ENCODE results near the gene SPECC1L.
"Not testable (repeated sequence)": the region's sequence is repeated elsewhere in the genome, so short reads cannot be mapped to it uniquely, and the experiment has no call there.

SPECC1L gene

DNA sequence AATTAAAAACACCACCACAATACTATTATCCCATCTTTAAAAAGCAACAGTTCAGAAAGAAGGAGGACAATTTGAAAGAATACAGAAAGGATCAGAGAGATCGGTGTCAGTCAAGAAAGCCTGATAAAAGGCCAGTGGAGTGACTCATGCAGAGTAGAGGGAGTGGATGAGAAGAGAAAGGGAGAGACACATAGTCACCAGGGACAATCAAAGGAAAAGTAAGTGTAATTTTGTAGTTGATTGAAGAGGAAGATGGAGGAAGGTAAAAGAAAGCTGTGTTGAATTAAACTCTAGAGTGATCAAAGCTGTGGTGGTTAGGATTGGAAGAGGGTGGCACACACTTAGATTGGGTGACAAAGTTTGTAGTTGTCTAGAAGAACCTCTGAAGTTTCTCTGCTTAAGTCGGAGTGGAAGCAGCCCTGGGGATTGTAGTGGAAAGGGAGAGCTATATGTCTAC, 14.1 kb downstream of the SPECC1L start:
- DNase-seq (ENCODE audit: low read depth): no peak

DNA sequence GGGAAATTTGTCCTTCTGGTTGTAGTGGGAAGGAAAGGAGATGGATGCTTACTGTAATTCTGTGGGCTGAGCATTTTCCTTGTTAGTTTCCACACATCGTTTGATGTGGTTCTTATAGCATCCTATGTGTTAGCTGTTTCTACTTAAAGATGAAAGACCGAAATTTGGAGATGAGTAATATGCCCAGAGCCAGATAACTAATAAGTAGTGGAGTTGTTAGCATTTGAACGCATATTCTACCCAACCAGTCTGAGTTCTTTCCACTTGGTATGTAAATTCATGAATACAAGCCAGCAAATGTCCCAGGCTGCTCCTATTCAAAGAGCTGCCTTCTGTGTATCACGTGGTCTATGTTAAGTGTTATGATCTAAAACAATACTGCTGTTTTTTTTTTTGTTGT, 14.6 kb downstream of the SPECC1L start:
- no peak for DNase-seq (ENCODE audit: low read depth)

DNA sequence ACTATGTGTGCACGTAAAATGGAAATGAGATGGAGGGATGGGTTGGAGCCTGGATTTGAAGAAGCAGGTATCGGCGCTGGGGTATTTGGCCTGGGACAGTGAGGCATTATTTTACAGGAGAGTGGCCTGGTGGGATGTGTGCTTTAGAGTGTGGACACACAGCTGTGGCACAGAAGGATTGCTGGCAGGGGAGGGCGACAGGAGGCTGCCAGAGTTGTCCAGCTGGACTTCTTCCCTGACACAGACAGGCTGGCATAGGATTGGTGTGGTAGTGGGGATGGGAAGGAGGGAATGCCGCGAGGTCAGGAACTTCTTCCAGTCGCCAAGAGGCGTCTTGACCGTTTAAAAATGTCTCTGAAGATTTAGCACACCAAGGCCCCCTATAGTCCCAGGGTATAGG, 16.6 kb downstream of the SPECC1L start:
- not testable (repeated sequence) for DNase-seq (ENCODE audit: low read depth)

DNA sequence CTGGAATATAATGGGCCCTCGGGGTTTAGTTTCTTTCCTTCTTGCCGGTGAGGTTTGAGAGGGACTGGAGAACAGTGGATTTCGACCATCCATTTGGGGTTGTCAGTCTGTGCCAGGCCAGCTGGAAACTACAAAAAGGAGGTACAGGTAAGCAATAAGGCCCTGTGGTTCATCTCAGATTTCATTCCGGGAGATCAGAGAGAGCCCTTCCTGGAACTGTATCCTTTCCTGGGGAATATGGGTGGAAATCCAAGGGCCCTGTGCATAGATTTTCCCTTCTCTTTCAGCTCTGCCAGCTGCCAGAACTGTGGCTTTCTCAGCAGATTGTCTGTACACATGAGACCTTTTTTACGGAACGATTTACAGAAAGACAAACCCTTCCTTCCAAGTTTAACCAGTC, 17.2 kb downstream of the SPECC1L start:
- not testable (repeated sequence) for DNase-seq (ENCODE audit: low read depth)

GRCh38 chr22:24289114-24289513, 18.5 kb downstream of the SPECC1L start:
- DNase-seq (ENCODE audit: low read depth): no peak

DNA sequence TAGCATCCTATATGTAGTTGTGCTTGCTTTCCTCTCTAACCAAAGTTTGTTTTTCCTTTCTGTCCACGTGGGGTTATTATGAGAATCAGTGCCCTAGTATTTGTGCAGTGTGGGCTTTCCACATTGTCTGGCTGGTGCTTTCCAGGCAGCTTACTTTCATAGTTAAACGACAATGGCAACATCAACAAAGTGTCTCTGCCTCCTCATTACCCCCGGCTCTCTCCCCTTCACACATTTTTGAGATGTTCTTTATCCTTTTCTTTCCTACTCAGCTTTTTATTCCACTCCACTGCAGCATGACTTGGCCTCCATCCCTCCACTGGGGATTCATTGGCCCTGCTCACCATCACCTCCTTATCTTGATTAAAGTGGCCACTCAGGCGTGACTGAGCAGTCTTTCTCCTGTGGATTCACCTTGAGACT, 19.1 kb downstream of the SPECC1L start:
- no peak for DNase-seq (ENCODE audit: low read depth)

GRCh38 chr22:24290459-24290858, 19.8 kb downstream of the SPECC1L start:
- DNase-seq (ENCODE audit: low read depth): no peak

- DNase-seq (ENCODE audit: low read depth): no peak
Observed at GRCh38 chr22:24291515-24292201, 21.0 kb downstream of the SPECC1L start.

DNA sequence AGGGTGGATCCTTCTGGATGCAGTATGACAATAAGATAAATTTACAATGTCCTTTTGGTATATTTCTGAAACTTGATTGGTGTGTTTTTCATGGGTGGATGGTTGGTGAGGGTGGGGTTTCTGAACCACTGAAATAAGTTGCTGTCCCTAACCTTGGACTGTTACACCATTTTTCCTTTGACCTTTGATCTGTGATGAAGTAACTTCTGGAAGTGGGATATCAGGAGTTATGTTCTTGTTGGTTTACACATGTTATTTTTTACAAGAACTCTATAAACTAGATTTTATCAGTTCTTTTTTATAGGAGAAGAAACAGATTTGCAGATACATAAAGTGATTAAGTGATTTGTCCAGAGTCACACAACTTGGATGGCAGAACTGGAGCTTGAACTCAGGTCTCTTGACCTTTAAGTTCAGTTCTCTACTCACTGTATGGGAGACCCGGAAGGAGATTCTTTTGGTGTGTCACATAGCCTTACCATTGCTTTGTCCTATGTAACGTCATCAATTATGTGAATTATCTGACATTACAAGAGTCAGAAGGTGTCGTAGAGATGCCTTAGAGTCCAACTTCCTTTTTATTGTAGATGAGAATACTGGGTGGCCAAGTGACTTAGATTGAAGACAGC, 21.7 kb downstream of the SPECC1L start:
- DNase-seq (ENCODE audit: low read depth): not testable (repeated sequence)

GRCh38 chr22:24294913-24295312, 24.3 kb downstream of the SPECC1L start:
- not testable (repeated sequence) for DNase-seq (ENCODE audit: low read depth)

DNA sequence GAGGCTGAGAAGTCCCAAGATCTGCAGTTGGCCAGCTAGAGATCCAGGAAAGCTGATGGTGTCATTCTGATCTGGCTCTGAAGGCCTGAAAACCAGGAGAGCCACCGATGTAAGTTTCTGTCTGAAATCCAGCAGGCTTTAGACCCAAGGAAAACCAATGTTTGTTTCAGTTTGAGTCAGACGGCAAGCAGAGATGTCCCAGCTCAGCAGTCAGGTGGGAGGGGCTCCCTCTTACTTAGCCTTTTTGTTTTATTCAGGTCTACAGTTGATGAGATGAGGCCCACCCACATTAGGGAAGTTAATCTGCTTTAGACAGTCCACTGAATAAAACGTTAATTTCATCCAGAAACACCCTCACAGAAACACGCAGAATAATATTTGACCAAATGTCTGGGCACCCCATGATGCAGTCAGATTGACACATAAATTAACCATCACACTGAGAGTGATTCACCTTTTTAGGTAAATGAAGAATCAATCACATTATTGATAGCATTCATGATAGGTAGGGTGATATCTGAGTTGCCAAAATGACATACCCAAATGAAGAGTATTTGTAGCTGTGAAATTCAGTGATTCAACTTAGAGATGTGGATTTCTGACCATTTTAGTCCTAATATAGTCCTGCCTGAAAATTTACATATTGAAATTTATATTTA, 28.0 kb downstream of the SPECC1L start:
- not testable (repeated sequence) for DNase-seq (ENCODE audit: low read depth)

DNA sequence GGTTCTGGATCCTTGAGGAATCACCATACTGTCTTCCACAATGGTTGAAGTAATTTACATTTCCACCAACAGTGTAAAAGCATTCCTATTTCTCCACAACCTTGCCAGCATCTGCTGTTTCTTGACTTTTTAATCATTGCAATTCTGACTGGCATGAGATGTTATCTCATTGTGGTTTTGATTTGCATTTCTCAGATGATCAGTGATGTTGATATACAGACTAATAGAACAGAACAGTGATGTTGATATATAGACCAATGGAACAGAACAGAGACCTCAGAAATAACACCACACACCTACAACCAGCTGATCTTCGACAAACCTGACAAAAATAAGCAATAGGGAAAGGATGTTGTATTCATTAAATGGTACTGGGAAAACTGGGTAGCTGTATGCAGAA, 29.9 kb downstream of the SPECC1L start:
- not testable (repeated sequence) for DNase-seq (ENCODE audit: low read depth)

DNA sequence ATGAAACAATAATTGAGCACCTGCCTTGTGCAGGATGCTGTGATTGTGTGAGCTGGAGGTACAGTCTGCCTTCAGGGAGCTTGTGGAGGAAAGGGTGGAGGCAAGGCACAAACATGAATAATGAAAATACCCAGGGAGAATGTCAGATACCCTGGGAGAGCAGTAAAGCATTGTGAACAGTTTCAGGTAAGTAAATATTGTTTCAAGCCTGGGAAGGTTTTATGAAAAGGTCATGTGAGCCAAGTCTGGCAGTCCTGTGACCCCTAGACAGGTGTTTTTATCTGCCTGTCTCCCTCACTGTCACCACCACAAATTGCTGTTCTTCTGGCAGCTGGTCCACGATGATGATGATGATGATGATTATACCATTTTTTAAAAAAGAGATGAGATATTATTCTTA, 32.0 kb downstream of the SPECC1L start:
- no peak for DNase-seq (ENCODE audit: low read depth)

- no peak for DNase-seq (ENCODE audit: low read depth)
Observed at GRCh38 chr22:24303007-24303406, 32.4 kb downstream of the SPECC1L start.

DNA sequence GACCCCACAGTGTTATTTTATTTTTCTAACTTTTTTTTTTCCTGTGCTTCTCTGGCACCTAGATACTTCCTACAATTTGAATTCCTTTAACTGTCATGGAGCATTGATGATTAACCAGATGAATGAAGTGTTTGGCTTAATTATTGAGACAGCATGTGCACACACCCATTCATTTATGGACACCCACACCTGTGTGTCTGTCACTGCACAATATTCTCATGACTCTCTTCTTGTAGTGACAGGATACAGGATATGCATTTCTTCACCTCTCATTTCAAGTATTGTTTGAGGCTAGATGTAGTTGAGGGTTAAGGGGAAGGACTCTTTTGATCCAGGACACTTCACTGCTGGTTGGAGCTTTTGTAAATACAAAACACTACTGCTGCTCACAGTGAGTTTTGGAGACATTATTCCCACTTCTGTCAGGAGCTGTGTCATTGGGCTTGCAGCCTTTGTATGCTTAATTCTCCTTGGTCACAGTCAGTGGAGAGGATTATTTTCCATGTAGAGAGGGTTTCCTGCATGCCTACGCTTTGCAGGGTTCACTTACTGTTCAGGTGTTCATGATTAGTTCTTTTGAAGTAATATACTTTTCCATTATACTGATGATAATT, 33.5 kb downstream of the SPECC1L start:
- DNase-seq (ENCODE audit: low read depth): no peak

DNA sequence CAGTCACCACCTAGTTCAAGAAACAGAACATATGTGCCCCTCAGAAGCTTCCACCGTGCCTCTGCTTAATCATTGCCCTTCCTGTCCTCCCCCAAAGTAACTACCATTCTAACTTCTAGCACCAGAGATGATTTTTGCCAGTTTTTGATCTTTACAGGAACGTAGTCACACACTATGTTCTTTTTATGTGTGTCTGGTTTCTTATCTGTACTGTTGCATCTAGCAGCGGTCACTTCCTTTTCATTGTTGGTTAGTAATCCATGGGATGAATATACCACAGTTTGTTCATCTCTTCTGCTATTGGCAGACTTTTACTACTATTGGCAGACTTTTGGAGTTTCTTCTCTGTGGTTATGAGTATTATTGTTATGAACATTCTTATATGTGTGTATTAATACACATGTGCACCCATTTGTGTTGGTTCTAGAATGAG, 34.6 kb downstream of the SPECC1L start:
- no peak for DNase-seq (ENCODE audit: low read depth)

GRCh38 chr22:24310969-24311368, 40.3 kb downstream of the SPECC1L start:
- DNase-seq (ENCODE audit: low read depth): no peak

GRCh38 chr22:24315367-24315966, 44.8 kb downstream of the SPECC1L start:
- DNase-seq (ENCODE audit: low read depth): no peak

GRCh38 chr22:24316264-24316663, 45.6 kb downstream of the SPECC1L start:
- not testable (repeated sequence) for DNase-seq (ENCODE audit: low read depth)

DNA sequence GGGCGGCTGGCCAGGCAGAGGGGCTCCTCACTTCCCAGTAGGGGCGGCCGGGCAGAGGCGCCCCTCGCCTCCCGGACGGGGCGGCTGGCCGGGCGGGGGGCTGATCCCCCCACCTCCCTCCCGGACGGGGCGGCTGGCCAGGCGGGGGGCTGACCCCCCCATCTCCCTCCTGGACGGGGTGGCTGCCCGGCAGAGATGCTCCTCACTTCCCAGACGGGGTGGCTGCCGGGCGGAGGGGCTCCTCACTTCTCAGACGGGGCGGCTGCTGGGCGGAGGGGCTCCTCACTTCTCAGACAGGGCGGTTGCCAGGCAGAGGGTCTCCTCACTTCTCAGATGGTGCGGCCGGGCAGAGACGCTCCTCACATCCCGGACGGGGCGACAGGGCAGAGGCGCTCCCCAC, 46.9 kb downstream of the SPECC1L start:
- DNase-seq (ENCODE audit: low read depth): not testable (repeated sequence)

GRCh38 chr22:24319451-24319850, 48.8 kb downstream of the SPECC1L start:
- no peak for DNase-seq (ENCODE audit: low read depth)

DNA sequence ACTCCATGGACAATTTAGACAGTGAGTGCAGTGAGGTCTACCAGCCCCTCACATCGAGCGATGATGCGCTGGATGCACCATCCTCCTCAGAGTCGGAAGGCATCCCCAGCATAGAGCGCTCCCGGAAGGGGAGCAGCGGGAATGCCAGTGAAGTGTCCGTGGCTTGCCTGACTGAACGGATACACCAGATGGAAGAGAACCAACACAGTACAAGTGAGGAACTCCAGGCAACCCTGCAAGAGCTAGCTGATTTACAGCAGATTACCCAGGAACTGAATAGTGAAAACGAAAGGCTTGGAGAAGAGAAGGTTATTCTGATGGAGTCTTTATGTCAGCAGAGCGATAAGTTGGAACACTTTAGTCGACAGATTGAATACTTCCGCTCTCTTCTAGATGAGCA, 51.4 kb downstream of the SPECC1L start:
- no peak for DNase-seq (ENCODE audit: low read depth)

All from activated T-cell treated with anti-CD3 and anti-CD28 coated beads for 1 hour (primary cell).